ENCODE data around the gene HNRNPM. TPM values are rescaled to one million over a fixed set of nuclear protein-coding genes. Genes with fewer than 3 reads are reported as not detected.
"Not testable (repeated sequence)": the region's sequence is repeated elsewhere in the genome, so short reads cannot be mapped to it uniquely, and the experiment has no call there.

The HNRNPM gene
- total RNA-seq, 1 experiment from 2014 or later, result 125 TPM

DNA sequence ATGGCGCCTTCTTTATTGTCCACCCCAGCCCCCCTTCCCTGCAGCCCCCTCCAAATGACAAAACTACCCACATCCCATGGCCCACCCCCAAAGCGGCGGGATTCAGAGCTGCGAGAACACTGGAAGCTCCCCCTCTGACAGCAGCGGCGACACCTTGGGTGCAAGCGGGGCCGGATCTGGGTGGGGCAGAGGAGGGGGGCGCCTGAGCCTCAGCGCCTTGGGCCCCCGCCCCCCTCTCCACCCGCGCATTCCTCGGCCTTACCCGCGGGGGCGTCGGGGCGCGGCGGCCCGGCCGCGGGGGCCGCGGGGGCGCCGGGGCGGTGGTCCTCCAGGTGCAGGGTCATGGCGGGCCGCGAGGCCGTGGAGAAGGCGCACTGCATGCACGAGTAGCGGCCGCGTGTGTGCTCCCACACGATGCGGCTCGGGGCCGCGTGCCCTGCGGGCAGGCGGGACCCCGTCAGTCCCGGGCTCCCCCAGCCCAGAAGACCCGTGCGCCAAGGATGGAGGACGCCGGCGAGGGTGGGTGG is 65.9 kb downstream of the HNRNPM start:
- peaks cover 26% of the 10 kb centered on the region for H3K36me3 ChIP-seq
- H3K9me3 ChIP-seq (replicated peaks), result no peaks in the 10 kb centered on the region
- H3K4me3 ChIP-seq, result no peak overlapping the region
- no peak for DNase-seq (ENCODE audit: low read depth in 1 of 2, low spot score in 2 of 2)
- H3K27me3 ChIP-seq (replicated peaks), result no peaks in the 10 kb centered on the region
- H3K4me1 ChIP-seq (replicated peaks), result peaks cover 28% of the 10 kb centered on the region
- H3K27ac ChIP-seq, result no peak overlapping the region

DNA sequence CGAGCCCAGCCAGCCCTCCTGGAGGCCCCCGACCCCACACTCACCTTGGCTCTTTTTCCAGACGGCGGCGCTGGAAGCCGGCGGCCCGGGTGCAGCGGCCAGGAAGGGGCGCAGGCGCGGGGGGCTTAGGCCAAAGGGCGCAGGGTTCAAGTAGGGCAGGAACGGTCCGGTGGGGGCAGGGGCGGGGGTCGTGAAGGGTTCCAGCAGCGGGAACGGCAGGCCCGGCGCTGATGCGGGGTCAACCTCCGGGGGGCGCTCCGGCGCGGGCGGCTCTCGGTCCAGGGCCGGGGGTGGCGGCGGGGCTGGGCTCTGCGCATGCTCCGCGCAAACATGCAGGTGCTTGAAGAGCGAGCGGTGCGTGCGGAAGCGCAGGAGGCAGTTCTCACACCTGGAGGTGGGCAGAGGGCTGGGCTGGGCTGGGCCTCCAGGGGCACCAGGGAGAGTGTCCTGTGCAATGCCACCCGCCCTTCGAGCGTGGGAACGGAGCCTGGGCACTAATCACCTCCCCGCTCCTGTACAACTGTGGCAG is 66.9 kb downstream of the HNRNPM start:
- peaks cover 21% of the 10 kb centered on the region for H3K4me1 ChIP-seq (replicated peaks)
- H3K27ac ChIP-seq, result no peak overlapping the region
- H3K36me3 ChIP-seq, result peaks cover 26% of the 10 kb centered on the region
- DNase-seq (ENCODE audit: low read depth in 1 of 2, low spot score in 2 of 2), result no peak
- no peaks in the 10 kb centered on the region for H3K9me3 ChIP-seq (replicated peaks)
- H3K27me3 ChIP-seq (replicated peaks), result no peaks in the 10 kb centered on the region
- no peak overlapping the region for H3K4me3 ChIP-seq

DNA sequence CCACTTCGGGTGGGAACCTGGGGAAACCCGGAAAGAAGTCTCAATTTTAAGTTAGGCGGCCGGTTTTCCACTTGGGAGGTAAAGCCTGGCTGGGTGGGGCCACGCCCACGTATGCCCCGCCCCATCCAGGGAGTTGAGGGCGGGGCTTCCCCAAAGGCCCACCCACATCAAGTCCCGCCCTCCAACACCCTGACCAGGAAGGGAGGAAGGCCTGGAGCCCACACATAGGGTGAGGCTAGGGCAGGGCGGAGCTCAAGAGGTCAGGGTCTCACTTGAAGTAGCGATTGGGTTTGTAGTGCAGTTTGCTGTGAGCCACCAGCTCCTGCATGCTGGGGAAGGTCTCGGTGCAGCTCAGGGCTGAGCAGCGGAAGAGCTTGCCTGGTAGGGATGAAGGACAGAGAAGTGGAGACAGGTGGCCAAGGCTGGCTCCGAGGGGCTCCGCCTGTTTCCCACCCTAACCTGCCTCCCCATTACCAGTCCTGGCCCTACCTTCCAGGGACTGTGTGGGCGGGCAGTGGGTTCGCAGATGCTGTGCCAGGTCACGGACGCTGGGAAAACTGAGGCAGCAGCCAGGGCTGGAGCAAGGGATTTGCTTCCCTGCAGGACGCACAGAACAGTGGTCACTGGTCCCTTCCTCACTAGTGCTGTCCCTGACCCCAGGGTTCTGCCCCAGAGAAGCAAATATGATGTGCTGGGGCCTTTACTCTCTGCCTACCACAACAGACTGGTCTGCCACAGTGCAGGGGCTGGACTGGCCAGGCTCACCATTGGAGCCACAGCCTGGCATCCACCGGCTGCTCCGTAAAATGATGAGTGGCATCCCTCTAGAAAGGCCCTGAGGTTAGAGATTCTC is 67.6 kb downstream of the HNRNPM start:
- no peak overlapping the region for H3K4me3 ChIP-seq
- peaks cover 26% of the 10 kb centered on the region for H3K36me3 ChIP-seq
- H3K27ac ChIP-seq, result no peak overlapping the region
- peak in 1 of 2 experiments; percentile 41 for DNase-seq (ENCODE audit: low read depth in 1 of 2, low spot score in 2 of 2)
- H3K9me3 ChIP-seq (replicated peaks), result no peaks in the 10 kb centered on the region
- no peaks in the 10 kb centered on the region for H3K27me3 ChIP-seq (replicated peaks)
- H3K4me1 ChIP-seq (replicated peaks), result peaks cover 21% of the 10 kb centered on the region

DNA sequence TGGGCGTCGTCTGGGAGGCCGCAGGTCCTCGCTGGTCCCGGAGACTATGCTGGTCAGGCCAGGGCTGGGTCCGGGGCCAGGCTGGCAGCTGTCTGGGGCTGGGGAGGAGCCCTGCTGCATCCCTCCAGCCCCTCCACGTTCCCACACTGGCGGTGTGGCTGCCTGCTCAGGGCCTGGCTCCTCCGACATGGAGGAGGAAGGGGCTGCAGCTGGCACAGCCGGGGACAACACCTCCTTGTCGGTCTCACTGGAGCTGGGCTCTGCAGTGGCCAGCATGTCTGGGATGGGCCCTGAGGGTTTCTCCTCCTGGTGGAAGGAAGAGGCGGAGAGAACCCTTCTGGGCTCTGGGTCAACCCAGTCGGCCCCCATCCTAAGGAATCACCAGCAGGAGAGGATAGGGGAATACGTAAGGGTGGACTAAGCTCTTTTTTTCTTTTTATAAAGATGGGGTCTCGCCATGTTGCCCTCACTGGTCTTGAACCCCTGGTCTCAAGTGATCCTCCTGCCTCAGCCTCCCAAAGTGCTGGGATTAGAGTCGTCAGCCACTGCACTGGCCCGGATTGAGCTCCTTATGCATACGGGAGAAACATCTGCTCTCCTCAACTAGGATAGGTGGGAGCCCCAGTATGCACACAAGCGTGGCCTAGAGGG is 68.4 kb downstream of the HNRNPM start:
- Histone ChIP-seq H3K4me1 (replicated peaks) (peaks cover 21% of the 10 kb centered on the region), H3K36me3 (peaks cover 26% of the 10 kb centered on the region), H3K27ac (peak overlapping the region; percentile 100), H3K27me3 (replicated peaks) (no peaks in the 10 kb centered on the region), H3K9me3 (replicated peaks) (no peaks in the 10 kb centered on the region), H3K4me3 (peak overlapping the region; percentile 99)
- no peak for DNase-seq (ENCODE audit: low read depth in 1 of 2, low spot score in 2 of 2)

DNA sequence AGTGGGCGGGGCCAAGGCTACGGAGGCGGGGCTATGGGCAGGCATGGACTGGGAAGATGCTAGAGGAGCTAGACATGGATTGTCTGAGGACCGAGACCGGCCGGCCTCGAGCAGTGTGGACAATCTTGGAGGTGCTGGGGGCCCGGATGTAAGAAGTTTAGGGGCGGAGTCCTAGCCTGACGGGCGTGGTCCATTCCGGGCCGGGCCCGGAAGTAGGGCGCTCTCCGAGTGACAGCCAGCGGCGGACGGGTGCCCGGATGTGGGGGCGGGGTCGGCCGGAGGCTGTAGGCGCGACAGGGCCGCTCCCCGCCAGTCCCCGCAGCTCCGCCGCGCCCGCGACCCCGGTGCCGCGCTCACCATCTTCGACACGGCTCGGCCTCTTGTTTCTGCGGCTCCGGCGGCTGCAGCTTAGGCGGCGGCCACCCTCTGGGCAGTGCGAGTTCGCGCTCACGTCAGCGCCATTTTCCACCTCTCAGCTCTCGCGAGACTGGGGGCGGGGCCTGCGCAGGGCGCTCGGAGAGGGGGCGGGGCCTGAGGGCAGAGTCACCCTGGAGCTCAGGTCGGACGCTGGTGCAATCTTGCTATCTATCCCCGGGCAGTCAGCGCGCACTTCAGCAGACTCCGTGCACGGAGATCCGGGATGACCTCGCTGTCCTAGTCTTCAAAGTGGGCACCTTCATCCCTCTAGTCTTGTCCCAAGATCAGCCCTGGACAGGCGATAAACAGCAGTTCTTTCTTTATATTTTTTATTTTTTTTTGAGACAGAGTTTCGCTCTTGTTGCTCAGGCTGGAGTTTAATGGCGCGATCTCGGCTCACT is 69.1 kb downstream of the HNRNPM start, which contains the start of gene ZNF414:
ZNF414 (minus strand) TSS at position 481 of the 818 bp plus-strand sequence; CDS start at position 360, 121 bp downstream.
- Histone ChIP-seq H3K9me3 (replicated peaks) (no peaks in the 10 kb centered on the region), H3K4me1 (replicated peaks) (peaks cover 21% of the 10 kb centered on the region), H3K27me3 (replicated peaks) (no peaks in the 10 kb centered on the region), H3K36me3 (peaks cover 26% of the 10 kb centered on the region), H3K4me3 (peak within 1 kb of the TSS; percentile 99), H3K27ac (peak within 1 kb of the TSS; percentile 100)
- peak; percentile 99 for DNase-seq (ENCODE audit: low read depth in 1 of 2, low spot score in 2 of 2)

DNA sequence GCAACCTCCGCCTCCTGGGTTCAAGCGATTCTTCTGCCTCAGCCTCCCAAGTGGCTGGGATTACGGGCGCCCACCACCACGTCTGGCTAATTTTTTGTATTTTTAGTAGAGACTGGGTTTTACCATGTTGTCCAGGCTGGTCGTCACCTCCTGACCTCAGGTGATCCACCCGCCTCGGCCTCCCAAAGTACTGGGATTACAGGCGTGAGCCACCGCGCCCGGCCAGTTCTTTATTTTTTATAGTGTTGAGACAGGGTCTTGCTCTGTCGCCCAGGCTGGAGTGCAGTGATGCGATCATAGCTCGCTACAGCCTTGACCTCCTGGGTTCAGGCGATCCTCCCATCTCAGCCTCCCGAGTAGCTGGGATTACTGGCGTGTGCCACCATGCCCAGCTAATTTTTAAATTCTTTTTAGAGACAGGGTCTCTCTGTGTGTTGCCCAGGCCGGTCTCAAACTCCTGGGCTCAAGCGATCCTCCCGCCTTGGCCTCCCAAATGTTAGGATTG is 69.8 kb downstream of the HNRNPM start:
- peak overlapping the region; percentile 99 for H3K4me3 ChIP-seq

DNA sequence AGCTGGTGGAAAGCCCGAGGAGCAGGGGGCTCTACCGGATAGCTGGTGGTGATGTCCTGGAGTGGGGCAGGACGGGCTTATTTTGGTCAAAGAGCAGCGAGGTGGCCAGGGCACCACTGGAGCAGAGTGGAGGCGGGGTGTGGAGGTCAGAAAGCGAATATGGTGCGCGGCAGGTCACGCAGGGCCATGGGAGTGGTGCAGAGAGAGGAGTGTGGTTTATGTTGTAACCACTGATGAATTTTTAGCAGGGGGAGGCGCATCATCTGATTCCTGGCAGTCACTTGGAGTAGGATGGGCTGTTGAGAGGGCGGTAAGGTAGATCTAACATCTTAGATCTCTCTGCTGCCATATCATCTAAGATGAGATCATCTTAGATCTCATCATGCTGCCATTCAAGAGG is 70.5 kb downstream of the HNRNPM start:
- Histone ChIP-seq H3K27ac (no peak overlapping the region), H3K27me3 (replicated peaks) (no peaks in the 10 kb centered on the region), H3K36me3 (peaks cover 26% of the 10 kb centered on the region), H3K4me1 (replicated peaks) (peaks cover 21% of the 10 kb centered on the region), H3K4me3 (no peak overlapping the region), H3K9me3 (replicated peaks) (no peaks in the 10 kb centered on the region)
- no peak for DNase-seq (ENCODE audit: low read depth in 1 of 2, low spot score in 2 of 2)

More for the DNA sequence above, 69.8 kb downstream of the HNRNPM start:
- Histone ChIP-seq H3K36me3 (peaks cover 26% of the 10 kb centered on the region), H3K4me1 (replicated peaks) (peaks cover 21% of the 10 kb centered on the region), H3K27ac (peak overlapping the region; percentile 100)
- H3K9me3 ChIP-seq (replicated peaks); H3K27me3 ChIP-seq (replicated peaks); DNase-seq (ENCODE audit: low read depth in 1 of 2, low spot score in 2 of 2): not testable (repeated sequence)

DNA sequence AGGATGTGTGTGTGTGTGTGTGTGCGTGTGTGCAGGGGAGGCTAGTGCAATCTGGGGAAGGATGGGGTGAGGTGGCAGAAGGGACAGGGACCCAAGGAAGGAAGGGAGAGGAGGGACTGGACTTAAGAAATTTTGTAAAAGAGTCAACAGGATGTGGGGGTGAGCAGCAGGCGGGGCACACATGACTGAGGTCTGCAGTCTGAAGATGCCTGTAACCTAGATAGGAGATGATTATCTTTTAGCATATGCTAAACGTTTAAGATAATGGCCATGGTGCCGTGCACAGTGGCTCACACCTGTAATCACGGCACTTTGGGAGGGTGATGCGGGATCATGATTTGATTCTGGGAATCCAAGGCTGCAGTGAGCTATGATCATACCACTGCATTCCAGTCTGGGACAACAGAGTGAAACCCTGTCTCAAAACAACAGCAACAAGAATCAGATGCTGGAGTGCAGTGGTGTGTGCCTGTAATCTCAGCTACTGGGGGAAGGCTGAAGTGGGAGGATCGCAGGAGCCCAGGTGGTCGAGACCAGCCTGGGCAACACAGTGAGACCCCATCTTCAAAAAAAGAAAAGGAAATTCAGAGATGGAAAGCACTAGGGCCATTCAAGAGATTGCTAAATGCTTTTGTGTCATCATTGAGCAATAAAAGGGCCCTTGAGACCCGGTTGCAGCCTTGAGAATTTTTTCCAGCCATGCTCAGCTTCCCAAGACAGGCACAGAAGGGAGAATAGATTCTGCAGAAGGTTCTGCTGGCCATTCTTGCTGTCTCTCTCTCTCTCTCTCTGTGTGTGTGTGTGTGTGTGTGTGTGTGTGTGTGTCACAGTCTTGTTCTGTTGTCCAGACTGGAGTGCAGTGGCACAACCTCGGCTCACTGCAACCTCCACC is 73.0 kb downstream of the HNRNPM start:
- H3K9me3 ChIP-seq (replicated peaks), result no peaks in the 10 kb centered on the region
- no peaks in the 10 kb centered on the region for H3K27me3 ChIP-seq (replicated peaks)
- peaks cover 14% of the 10 kb centered on the region for H3K4me1 ChIP-seq (replicated peaks)
- H3K4me3 ChIP-seq, result no peak overlapping the region
- no peak overlapping the region for H3K27ac ChIP-seq
- peaks cover 7% of the 10 kb centered on the region for H3K36me3 ChIP-seq
- no peak for DNase-seq (ENCODE audit: low read depth in 1 of 2, low spot score in 2 of 2)

DNA sequence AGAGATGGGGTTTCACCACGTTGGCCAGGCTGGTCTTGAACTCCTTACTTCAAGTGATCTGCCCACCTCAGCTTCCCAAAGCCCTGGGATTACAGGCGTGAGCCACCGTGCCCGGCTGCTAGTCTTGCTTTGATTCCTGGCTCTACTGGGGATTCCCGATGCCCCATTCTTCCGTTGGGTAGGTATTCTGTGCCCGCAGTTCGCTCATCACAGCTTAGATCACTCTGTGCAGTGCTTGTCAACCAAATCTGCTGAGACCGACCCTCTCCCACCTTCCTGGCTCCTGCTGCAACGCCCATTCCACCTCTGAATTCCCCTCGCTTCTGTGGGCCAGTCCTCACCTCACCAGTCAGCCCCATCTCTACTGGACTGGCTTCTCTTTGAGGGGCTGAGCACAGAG is 73.8 kb downstream of the HNRNPM start:
- Histone ChIP-seq H3K4me1 (replicated peaks) (peaks cover 7% of the 10 kb centered on the region), H3K27me3 (replicated peaks) (no peaks in the 10 kb centered on the region), H3K27ac (no peak overlapping the region), H3K36me3 (peaks cover 3% of the 10 kb centered on the region), H3K4me3 (no peak overlapping the region), H3K9me3 (replicated peaks) (no peaks in the 10 kb centered on the region)
- no peak for DNase-seq (ENCODE audit: low read depth in 1 of 2, low spot score in 2 of 2)

DNA sequence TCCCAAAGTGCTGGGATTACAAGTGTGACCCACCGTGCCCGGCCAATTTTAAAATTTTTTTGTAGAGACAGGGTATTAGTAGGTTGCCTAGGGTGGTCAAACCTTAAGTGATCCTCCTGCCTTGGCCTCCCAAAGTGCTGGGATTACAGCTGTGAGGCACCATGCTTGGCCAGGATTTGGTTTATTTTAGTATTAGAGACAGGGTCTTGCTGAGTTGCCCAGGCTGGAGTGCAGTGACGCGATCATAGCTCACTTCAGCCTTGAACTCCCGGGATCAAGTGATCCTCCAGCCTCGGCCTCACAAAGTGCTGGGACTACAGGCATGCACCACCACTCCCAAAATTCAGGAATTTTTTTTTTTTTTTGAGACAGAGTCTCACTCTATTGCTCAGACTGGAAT is 74.6 kb downstream of the HNRNPM start:
- Histone ChIP-seq H3K4me3 (no peak overlapping the region), H3K27me3 (replicated peaks) (no peaks in the 10 kb centered on the region), H3K27ac (no peak overlapping the region), H3K9me3 (replicated peaks) (no peaks in the 10 kb centered on the region), H3K4me1 (replicated peaks) (peaks cover 4% of the 10 kb centered on the region; the same call in 1 of the 2 replicates), H3K36me3 (no peaks in the 10 kb centered on the region)
- no peak for DNase-seq (ENCODE audit: low read depth in 1 of 2, low spot score in 2 of 2)

DNA sequence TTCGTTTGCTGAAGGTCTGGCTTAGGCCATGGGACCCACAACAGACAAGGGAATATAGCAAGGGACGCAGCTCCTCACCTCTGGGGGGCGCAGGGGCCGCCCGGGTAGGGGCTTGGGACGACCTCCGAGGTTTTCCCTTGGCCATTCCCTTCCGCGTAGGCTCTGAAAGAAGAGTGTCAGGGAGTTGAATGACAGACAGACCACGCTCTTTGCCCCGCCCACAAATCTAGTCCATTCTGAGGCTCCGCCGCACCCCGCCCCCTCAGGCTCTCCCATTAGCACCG is 80.6 kb downstream of the HNRNPM start:
- H3K4me3 ChIP-seq, result peak overlapping the region; percentile 31
- H3K36me3 ChIP-seq, result no peaks in the 10 kb centered on the region
- DNase-seq (ENCODE audit: low read depth in 1 of 2, low spot score in 2 of 2), result no peak
- H3K27ac ChIP-seq, result peak overlapping the region; percentile 48; the same call in 1 of the 2 replicates
- H3K27me3 ChIP-seq (replicated peaks), result no peaks in the 10 kb centered on the region
- peaks cover 12% of the 10 kb centered on the region for H3K4me1 ChIP-seq (replicated peaks)
- H3K9me3 ChIP-seq (replicated peaks), result no peaks in the 10 kb centered on the region

DNA sequence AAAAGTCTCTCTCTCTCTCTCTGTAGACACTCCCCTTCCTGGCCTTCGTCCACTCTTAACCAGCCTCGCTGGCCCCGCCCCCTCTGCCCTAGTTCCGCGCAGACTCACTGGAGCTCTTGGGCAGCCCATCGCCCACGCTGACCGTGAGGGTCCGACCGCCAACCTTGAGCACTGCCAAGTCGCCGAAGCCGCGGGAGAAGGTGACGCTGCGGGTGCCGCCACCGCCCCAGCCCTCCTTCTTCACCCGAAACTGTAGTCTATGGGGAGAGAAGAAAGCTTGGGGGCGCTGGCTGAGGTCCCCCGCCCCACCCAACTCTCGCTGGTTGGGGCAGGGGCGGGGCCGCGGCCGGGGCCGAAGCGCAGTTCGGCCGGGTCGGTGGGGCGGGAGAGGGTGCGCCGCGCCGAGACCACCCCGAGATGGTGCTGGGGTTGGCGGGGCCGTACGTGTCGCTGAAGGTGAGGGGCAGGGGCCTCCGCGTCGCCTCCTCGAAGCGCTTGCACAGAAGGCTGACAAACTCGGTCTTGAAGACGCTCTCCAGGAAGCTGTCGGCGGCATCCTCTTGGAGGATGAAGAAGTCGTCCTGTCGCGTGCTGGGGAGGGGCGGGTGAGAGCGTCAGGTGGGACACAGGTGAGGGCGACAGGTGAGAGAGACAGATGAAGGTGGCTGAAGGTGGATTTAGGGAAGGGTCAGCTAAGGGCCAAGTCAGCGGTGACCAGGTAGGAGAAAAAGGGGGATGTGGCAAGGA is 81.7 kb downstream of the HNRNPM start:
- peak overlapping the region; percentile 85 for H3K27ac ChIP-seq
- peaks cover 12% of the 10 kb centered on the region for H3K4me1 ChIP-seq (replicated peaks)
- peak; percentile 93 to 96 for DNase-seq (ENCODE audit: low read depth in 1 of 2, low spot score in 2 of 2)
- H3K36me3 ChIP-seq, result no peaks in the 10 kb centered on the region
- no peaks in the 10 kb centered on the region for H3K9me3 ChIP-seq (replicated peaks)
- H3K4me3 ChIP-seq, result peak overlapping the region; percentile 54
- no peaks in the 10 kb centered on the region for H3K27me3 ChIP-seq (replicated peaks)
